Measurements from ENCODE around the gene GRIA3. TPM values are rescaled to one million over a fixed set of nuclear protein-coding genes. Genes with fewer than 3 reads are reported as not detected.

GRIA3 gene
- total RNA-seq, 1 experiment from 2014 or later: not detected

DNA sequence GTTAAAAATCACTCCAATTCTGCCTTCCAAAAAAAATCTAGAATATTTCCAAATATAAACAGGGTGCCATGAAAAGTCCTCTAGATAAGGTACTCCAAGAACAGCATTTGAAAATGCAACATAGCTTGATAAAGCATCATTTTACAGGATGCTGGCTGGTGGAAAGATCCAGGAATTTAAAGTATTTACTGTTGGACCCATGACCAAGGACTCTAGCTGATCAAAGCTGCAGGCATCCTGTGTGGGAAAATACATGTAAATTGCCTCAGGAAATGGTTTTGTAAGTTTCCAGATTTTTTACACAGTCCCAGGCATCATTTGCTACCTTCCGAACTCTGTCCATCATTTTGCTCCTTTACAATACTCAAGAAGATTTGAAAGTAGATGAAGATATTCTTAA, 164.4 kb downstream of the GRIA3 start:
- DNase-seq (ENCODE audit: low read depth, low spot score) (no peak), ATAC-seq (no peak)
- no peak overlapping the region for H3K4me3 ChIP-seq (replicated peaks in 1 of 2; ENCODE audit: low read depth in 1 of 2, low read length in 2 of 2)
- H3K9me3 ChIP-seq (ENCODE audit: control insufficient read depth in 1 of 2, insufficient read depth in 1 of 2, low read depth in 1 of 2, low read length in 2 of 2): no peaks in the 10 kb centered on the region
- H3K4me1 ChIP-seq (ENCODE audit: control insufficient read depth in 1 of 2, insufficient read depth in 2 of 2, low read length in 2 of 2): no peaks in the 10 kb centered on the region
- CTCF ChIA-PET: no interaction called here
- POLR2A ChIA-PET: no interaction called here
- H3K9me2 ChIP-seq (ENCODE audit: insufficient read depth): no peaks in the 10 kb centered on the region
- H3K4me2 ChIP-seq (ENCODE audit: low read length): no peak overlapping the region
- no peaks in the 10 kb centered on the region for H3K79me2 ChIP-seq (ENCODE audit: insufficient read depth, low read length)
- H3K9ac ChIP-seq (ENCODE audit: low read length): no peak overlapping the region
- no peaks in the 10 kb centered on the region for H3K27me3 ChIP-seq (ENCODE audit: insufficient read depth, low read length)
- TF ChIP-seq POLR2AphosphoS5 (IDR thresholded peaks at IDR 0.05; ENCODE audit: low read depth, low read length) (no peak), RAD21 (IDR thresholded peaks at IDR 0.05; ENCODE audit: low read depth) (no peak), ATF3 (IDR thresholded peaks at IDR 0.05) (no peak), SIN3A (IDR thresholded peaks at IDR 0.05; ENCODE audit: low read depth) (no peak), EZH2 (IDR thresholded peaks at IDR 0.05) (no peak), MAX (IDR thresholded peaks at IDR 0.05) (no peak), EZH2phosphoT487 (IDR thresholded peaks at IDR 0.05; ENCODE audit: borderline replicate concordance) (no peak), JUND (IDR thresholded peaks at IDR 0.05) (no peak), CEBPB (IDR thresholded peaks at IDR 0.05; ENCODE audit: low read depth) (no peak), CBX3 (IDR thresholded peaks at IDR 0.05; ENCODE audit: low read depth) (no peak), SP1 (IDR thresholded peaks at IDR 0.05; ENCODE audit: low read depth) (no peak), FOSL1 (IDR thresholded peaks at IDR 0.05; ENCODE audit: low read depth) (no peak)
- TF ChIP-seq, protein P1, sequence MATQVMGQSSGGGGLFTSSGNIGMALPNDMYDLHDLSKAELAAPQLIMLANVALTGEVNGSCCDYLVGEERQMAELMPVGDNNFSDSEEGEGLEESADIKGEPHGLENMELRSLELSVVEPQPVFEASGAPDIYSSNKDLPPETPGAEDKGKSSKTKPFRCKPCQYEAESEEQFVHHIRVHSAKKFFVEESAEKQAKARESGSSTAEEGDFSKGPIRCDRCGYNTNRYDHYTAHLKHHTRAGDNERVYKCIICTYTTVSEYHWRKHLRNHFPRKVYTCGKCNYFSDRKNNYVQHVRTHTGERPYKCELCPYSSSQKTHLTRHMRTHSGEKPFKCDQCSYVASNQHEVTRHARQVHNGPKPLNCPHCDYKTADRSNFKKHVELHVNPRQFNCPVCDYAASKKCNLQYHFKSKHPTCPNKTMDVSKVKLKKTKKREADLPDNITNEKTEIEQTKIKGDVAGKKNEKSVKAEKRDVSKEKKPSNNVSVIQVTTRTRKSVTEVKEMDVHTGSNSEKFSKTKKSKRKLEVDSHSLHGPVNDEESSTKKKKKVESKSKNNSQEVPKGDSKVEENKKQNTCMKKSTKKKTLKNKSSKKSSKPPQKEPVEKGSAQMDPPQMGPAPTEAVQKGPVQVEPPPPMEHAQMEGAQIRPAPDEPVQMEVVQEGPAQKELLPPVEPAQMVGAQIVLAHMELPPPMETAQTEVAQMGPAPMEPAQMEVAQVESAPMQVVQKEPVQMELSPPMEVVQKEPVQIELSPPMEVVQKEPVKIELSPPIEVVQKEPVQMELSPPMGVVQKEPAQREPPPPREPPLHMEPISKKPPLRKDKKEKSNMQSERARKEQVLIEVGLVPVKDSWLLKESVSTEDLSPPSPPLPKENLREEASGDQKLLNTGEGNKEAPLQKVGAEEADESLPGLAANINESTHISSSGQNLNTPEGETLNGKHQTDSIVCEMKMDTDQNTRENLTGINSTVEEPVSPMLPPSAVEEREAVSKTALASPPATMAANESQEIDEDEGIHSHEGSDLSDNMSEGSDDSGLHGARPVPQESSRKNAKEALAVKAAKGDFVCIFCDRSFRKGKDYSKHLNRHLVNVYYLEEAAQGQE (IDR thresholded peaks at IDR 0.05; ENCODE audit: low read depth): no peak
- H2AFZ ChIP-seq (ENCODE audit: low read depth, low read length, poor library complexity, severe bottlenecking): no peak overlapping the region
- H4K20me1 ChIP-seq (ENCODE audit: insufficient read depth): no peaks in the 10 kb centered on the region
- intact Hi-C loops (cut with micrococcal nuclease): no loop called here
- H3K27ac ChIP-seq (ENCODE audit: low read depth, low read length): no peak overlapping the region
- H3K36me3 ChIP-seq (ENCODE audit: control insufficient read depth in 1 of 2, insufficient read depth in 2 of 2, low read length in 2 of 2): no peaks in the 10 kb centered on the region
- no TSS peak for BruUV-seq (replicated peaks)
- RAD21 ChIA-PET (ENCODE audit: low non-redundant PET in 1 of 2, low total read pairs in 2 of 2, uncharacterized antibody in 2 of 2, unreplicated experiment in 2 of 2): no interaction called here
